Measurements from ENCODE around the gene NRBF2. TPM values are rescaled to one million over a fixed set of nuclear protein-coding genes. Genes with fewer than 3 reads are reported as not detected.

Gene NRBF2
- total RNA-seq, 2 experiments from 2014 or later = 23.9 to 24.1 TPM

GRCh38 chr10:63165249-63165648 is 32.1 kb downstream of the NRBF2 start:
- Mint-ChIP-seq H3K4me1 (peaks cover 13% of the 10 kb centered on the region), H3K9me3 (ENCODE audit: low read depth) (no peaks in the 10 kb centered on the region), H3K36me3 (ENCODE audit: low read depth) (peaks cover 17% of the 10 kb centered on the region), H3K4me3 (no peak overlapping the region), H3K27me3 (no peaks in the 10 kb centered on the region), H3K27ac (no peak overlapping the region)
- DNase-seq (no peak), ATAC-seq (no peak)
- ChIA-PET CTCF (interaction anchor here (0.7 to 5.9 kb wide), 7 partner anchors 15 to 571 kb away, joined by 3 to 204 read pairs (median 4); no protein-coding TSS in a partner anchor), POLR2A (no interaction called here)
- intact Hi-C loops (cut with DNase I, micrococcal nuclease) = no loop called here

- ATAC-seq = peak; percentile 70
- H3K4me1 Mint-ChIP-seq = peaks cover 25% of the 10 kb centered on the region
- DNase-seq = no peak
- H3K27me3 Mint-ChIP-seq = no peaks in the 10 kb centered on the region
- CTCF ChIA-PET = interaction anchor here (0.6 to 5.9 kb wide), 56 partner anchors 9 to 753 kb away, joined by 3 to 204 read pairs (median 4); partner anchors contain the start of gene JMJD1C
- peaks cover 27% of the 10 kb centered on the region for H3K36me3 Mint-ChIP-seq (ENCODE audit: low read depth)
- H3K9me3 Mint-ChIP-seq (ENCODE audit: low read depth) = no peaks in the 10 kb centered on the region
- intact Hi-C loops (cut with DNase I, micrococcal nuclease) = loop anchor here (1.0 kb wide), 3 partner anchors 463 to 601 kb away; no protein-coding TSS in a partner anchor
- POLR2A ChIA-PET = interaction anchor here (0.7 kb wide), 1 partner anchor 20 kb away, joined by 4 read pairs; no protein-coding TSS in a partner anchor
- no peak overlapping the region for H3K4me3 Mint-ChIP-seq
- H3K27ac Mint-ChIP-seq = no peak overlapping the region
Measured at GRCh38 chr10:63166742-63167258, 33.7 kb downstream of the NRBF2 start.

- ChIA-PET CTCF (interaction anchor here (1.6 to 5.9 kb wide), 6 partner anchors 12 to 598 kb away, joined by 4 to 204 read pairs (median 36); no protein-coding TSS in a partner anchor), POLR2A (interaction anchor here (1.3 kb wide), 1 partner anchor 551 kb away, joined by 3 read pairs; no protein-coding TSS in a partner anchor)
- H3K36me3 Mint-ChIP-seq (ENCODE audit: low read depth) = peaks cover 43% of the 10 kb centered on the region
- intact Hi-C loops (cut with DNase I, micrococcal nuclease) = no loop called here
- H3K27ac Mint-ChIP-seq = peak overlapping the region; percentile 32
- no peaks in the 10 kb centered on the region for H3K9me3 Mint-ChIP-seq (ENCODE audit: low read depth)
- H3K27me3 Mint-ChIP-seq = no peaks in the 10 kb centered on the region
- no peak for ATAC-seq
- no peak overlapping the region for H3K4me3 Mint-ChIP-seq
- peaks cover 44% of the 10 kb centered on the region for H3K4me1 Mint-ChIP-seq
- no peak for DNase-seq
Measured at GRCh38 chr10:63168821-63169462, 35.8 kb downstream of the NRBF2 start.

- DNase-seq (no peak), ATAC-seq (no peak)
- Mint-ChIP-seq H3K4me3 (no peak overlapping the region), H3K36me3 (ENCODE audit: low read depth) (peaks cover 50% of the 10 kb centered on the region), H3K27ac (no peak overlapping the region), H3K9me3 (ENCODE audit: low read depth) (no peaks in the 10 kb centered on the region), H3K4me1 (peaks cover 49% of the 10 kb centered on the region), H3K27me3 (no peaks in the 10 kb centered on the region)
- POLR2A ChIA-PET = no interaction called here
- CTCF ChIA-PET = interaction anchor here (0.9 to 2.9 kb wide), 3 partner anchors 463 to 552 kb away, joined by 3 to 18 read pairs (median 3); no protein-coding TSS in a partner anchor
- intact Hi-C loops (cut with DNase I, micrococcal nuclease) = loop anchor here in 1 of 2 experiments (5.0 kb wide), 2 partner anchors 188 to 353 kb away; partner anchors contain the start of gene REEP3
Measured at GRCh38 chr10:63169624-63170023, 36.5 kb downstream of the NRBF2 start.

GRCh38 chr10:63171255-63171855 is 38.2 kb downstream of the NRBF2 start:
- intact Hi-C loops (cut with DNase I, micrococcal nuclease) = loop anchor here in 1 of 2 experiments (5.0 kb wide), 2 partner anchors 186 to 351 kb away; partner anchors contain the start of gene REEP3
- ATAC-seq (no peak), DNase-seq (no peak)
- H3K4me1 Mint-ChIP-seq = peaks cover 51% of the 10 kb centered on the region
- H3K9me3 Mint-ChIP-seq (ENCODE audit: low read depth) = no peaks in the 10 kb centered on the region
- H3K27ac Mint-ChIP-seq = peak overlapping the region; percentile 29
- ChIA-PET POLR2A (no interaction called here), CTCF (interaction anchor here (0.6 to 2.9 kb wide), 4 partner anchors 11 to 548 kb away, joined by 3 to 18 read pairs (median 5); no protein-coding TSS in a partner anchor)
- no peaks in the 10 kb centered on the region for H3K27me3 Mint-ChIP-seq
- no peak overlapping the region for H3K4me3 Mint-ChIP-seq
- peaks cover 54% of the 10 kb centered on the region for H3K36me3 Mint-ChIP-seq (ENCODE audit: low read depth)

- intact Hi-C loops (cut with DNase I, micrococcal nuclease) = loop anchor here in 1 of 2 experiments (2.0 to 5.0 kb wide), 3 partner anchors 39 to 350 kb away; partner anchors contain the start of genes NRBF2 and REEP3
Measured at GRCh38 chr10:63171926-63172325, 38.8 kb downstream of the NRBF2 start.

GRCh38 chr10:63173468-63174232 is 40.5 kb downstream of the NRBF2 start:
- no peak for DNase-seq
- peaks cover 52% of the 10 kb centered on the region for H3K4me1 Mint-ChIP-seq
- intact Hi-C loops (cut with DNase I, micrococcal nuclease) = loop anchor here (1.0 to 5.0 kb wide), 6 partner anchors 33 to 534 kb away; partner anchors contain the start of genes NRBF2 (in 1 of the 2) and REEP3 (in 1 of the 2)
- ATAC-seq = peak; percentile 96
- POLR2A ChIA-PET = interaction anchor here (0.6 to 0.7 kb wide), 2 partner anchors 13 to 580 kb away, joined by 3 to 4 read pairs; no protein-coding TSS in a partner anchor
- no peaks in the 10 kb centered on the region for H3K9me3 Mint-ChIP-seq (ENCODE audit: low read depth)
- H3K4me3 Mint-ChIP-seq = no peak overlapping the region
- H3K27me3 Mint-ChIP-seq = no peaks in the 10 kb centered on the region
- peaks cover 60% of the 10 kb centered on the region for H3K36me3 Mint-ChIP-seq (ENCODE audit: low read depth)
- CTCF ChIA-PET = interaction anchor here (0.6 to 1.8 kb wide), 9 partner anchors 14 to 546 kb away, joined by 3 to 6 read pairs (median 3); no protein-coding TSS in a partner anchor
- H3K27ac Mint-ChIP-seq = peak overlapping the region; percentile 72

More at GRCh38 chr10:63171926-63172325, 38.8 kb downstream of the NRBF2 start:
- no peaks in the 10 kb centered on the region for H3K27me3 Mint-ChIP-seq
- H3K4me3 Mint-ChIP-seq = no peak overlapping the region
- H3K4me1 Mint-ChIP-seq = peaks cover 51% of the 10 kb centered on the region
- H3K27ac Mint-ChIP-seq = no peak overlapping the region
- DNase-seq (no peak), ATAC-seq (no peak)
- ChIA-PET CTCF (interaction anchor here (1.0 to 2.9 kb wide), 2 partner anchors 26 to 548 kb away, joined by 3 to 18 read pairs; no protein-coding TSS in a partner anchor), POLR2A (no interaction called here)
- H3K36me3 Mint-ChIP-seq (ENCODE audit: low read depth) = peaks cover 54% of the 10 kb centered on the region
- H3K9me3 Mint-ChIP-seq (ENCODE audit: low read depth) = no peaks in the 10 kb centered on the region

GRCh38 chr10:63175534-63175933 is 42.4 kb downstream of the NRBF2 start:
- no peak overlapping the region for H3K4me3 Mint-ChIP-seq
- peaks cover 54% of the 10 kb centered on the region for H3K36me3 Mint-ChIP-seq (ENCODE audit: low read depth)
- H3K27ac Mint-ChIP-seq = no peak overlapping the region
- ChIA-PET POLR2A (no interaction called here), CTCF (interaction anchor here (0.6 to 3.2 kb wide), 4 partner anchors 9 to 745 kb away, joined by 3 to 15 read pairs (median 4); no protein-coding TSS in a partner anchor)
- H3K9me3 Mint-ChIP-seq (ENCODE audit: low read depth) = no peaks in the 10 kb centered on the region
- no peak for DNase-seq
- no peak for ATAC-seq
- H3K27me3 Mint-ChIP-seq = no peaks in the 10 kb centered on the region
- H3K4me1 Mint-ChIP-seq = peaks cover 40% of the 10 kb centered on the region
- intact Hi-C loops (cut with DNase I, micrococcal nuclease) = loop anchor here in 1 of 2 experiments (2.0 kb wide), 1 partner anchor 31 kb away; no protein-coding TSS in a partner anchor

- ChIA-PET CTCF (interaction anchor here (0.6 kb wide), 1 partner anchor 126 kb away, joined by 4 read pairs; no protein-coding TSS in a partner anchor), POLR2A (no interaction called here)
- peaks cover 31% of the 10 kb centered on the region for H3K36me3 Mint-ChIP-seq (ENCODE audit: low read depth)
- no peak overlapping the region for H3K4me3 Mint-ChIP-seq
- no peaks in the 10 kb centered on the region for H3K9me3 Mint-ChIP-seq (ENCODE audit: low read depth)
- H3K27me3 Mint-ChIP-seq = no peaks in the 10 kb centered on the region
- intact Hi-C loops (cut with DNase I, micrococcal nuclease) = no loop called here
- ATAC-seq (no peak), DNase-seq (no peak)
- peak overlapping the region; percentile 51 for H3K27ac Mint-ChIP-seq
- no peaks in the 10 kb centered on the region for H3K4me1 Mint-ChIP-seq
Measured at GRCh38 chr10:63192826-63193225, 59.7 kb downstream of the NRBF2 start.

- ChIA-PET CTCF (interaction anchor here (0.6 to 3.7 kb wide), 5 partner anchors 11 to 783 kb away, joined by 3 to 14 read pairs (median 4); no protein-coding TSS in a partner anchor), POLR2A (no interaction called here)
- Mint-ChIP-seq H3K9me3 (ENCODE audit: low read depth) (no peaks in the 10 kb centered on the region), H3K27me3 (no peaks in the 10 kb centered on the region), H3K36me3 (ENCODE audit: low read depth) (peaks cover 32% of the 10 kb centered on the region), H3K4me3 (no peak overlapping the region), H3K4me1 (no peaks in the 10 kb centered on the region), H3K27ac (no peak overlapping the region)
- intact Hi-C loops (cut with DNase I, micrococcal nuclease) = no loop called here
- DNase-seq (no peak), ATAC-seq (no peak)
Measured at GRCh38 chr10:63197344-63198092, 64.4 kb downstream of the NRBF2 start.
